GM12801 (cell line): ENCODE data around the gene LDHD.

ENCODE experiments used
- TF ChIP-seq, protein P1 (sequence below): IDR thresholded peaks from one replicate; pipeline ENCODE4 v1.5.1; 2011; ENCODE audit warnings: control low read depth; ENCODE audit not compliant: insufficient read length; ENCODE audit errors: extremely low read depth

Gene LDHD

DNA sequence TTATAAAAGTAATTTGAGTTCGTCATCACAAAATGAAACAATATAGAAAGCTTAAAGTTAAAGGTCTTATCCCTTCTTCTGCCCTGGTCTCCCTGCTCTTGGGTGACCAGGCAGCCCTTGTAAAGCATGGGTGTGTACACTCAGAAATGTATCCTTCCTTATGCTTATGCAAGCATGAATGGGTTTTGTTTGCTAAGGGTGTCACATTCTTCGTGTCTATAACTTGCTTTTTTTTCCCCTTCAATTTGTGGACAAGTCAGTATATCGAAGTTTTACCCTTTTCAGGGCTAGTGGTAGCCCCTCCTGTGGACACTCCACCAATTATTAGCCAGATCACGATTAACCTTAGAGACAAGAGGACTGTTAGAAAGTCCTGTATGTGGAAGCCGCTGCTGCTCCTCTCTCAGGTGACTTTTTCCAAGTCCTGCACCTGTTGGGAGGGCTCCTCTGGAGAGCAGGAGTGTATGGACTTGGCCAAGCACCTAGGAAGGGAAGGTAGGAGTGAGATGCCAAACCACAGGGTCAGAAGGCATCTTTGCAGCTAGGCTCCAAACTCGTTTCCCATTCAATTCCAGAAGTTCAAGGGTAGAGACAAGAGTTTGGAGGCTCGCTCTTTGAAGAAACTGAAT lies 50.9 kb downstream of the LDHD start:
- TF ChIP-seq, protein P1, sequence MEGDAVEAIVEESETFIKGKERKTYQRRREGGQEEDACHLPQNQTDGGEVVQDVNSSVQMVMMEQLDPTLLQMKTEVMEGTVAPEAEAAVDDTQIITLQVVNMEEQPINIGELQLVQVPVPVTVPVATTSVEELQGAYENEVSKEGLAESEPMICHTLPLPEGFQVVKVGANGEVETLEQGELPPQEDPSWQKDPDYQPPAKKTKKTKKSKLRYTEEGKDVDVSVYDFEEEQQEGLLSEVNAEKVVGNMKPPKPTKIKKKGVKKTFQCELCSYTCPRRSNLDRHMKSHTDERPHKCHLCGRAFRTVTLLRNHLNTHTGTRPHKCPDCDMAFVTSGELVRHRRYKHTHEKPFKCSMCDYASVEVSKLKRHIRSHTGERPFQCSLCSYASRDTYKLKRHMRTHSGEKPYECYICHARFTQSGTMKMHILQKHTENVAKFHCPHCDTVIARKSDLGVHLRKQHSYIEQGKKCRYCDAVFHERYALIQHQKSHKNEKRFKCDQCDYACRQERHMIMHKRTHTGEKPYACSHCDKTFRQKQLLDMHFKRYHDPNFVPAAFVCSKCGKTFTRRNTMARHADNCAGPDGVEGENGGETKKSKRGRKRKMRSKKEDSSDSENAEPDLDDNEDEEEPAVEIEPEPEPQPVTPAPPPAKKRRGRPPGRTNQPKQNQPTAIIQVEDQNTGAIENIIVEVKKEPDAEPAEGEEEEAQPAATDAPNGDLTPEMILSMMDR = no peak

DNA sequence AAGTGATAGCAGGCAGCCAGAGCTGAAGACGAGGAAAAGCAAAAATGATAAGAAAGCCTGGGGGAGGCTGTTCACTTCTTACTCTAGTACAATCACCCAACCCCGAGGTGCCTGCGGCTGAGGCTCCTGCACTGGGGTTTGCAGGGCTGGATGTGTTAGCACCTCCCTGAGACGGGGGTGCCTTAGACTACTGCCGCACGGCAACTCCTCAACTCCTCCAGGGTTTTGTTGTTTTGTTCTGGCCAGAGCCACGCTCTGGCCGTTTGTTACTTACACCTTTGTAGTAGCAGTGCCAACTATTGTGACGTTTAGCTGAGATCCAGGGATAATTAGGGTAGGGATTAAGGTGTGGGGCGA lies 51.5 kb downstream of the LDHD start:
- TF ChIP-seq, protein P1 = no peak

DNA sequence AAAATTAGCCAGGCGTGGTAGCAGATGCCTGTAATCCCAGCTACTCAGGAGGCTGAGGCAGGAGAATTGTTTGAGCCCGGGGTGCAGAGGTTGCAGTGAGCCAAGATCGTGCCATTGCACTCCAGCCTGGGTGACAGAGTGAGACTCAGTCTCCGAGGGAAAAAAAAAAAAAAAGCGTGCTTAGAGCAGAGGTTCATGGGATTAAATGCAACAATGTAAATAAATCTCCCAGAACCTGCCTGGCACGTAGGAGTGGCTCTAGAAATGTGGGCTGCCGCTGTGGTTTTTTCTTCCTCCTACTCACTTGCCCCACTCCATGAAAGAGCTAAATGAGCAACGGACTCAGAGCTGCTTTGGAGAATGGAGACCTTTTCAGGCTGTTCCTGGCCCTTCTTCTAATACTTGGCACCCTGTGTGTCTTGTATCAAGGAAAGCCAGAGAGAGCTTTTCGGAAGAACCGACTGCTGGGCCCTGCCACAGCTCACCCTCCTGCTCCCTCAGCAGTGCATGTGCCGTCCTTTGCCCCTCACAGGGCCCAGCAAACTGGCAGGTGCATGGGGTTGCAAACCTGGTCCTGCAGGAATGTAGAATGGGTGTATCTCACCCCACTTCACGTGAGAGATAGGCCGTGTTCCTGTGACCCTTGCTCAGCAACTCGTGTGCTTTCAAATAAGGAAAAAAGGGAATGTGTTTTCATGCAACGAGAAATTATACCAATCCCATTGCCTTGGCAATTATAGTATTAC lies 52.0 kb downstream of the LDHD start:
- TF ChIP-seq, protein P1 = no peak

DNA sequence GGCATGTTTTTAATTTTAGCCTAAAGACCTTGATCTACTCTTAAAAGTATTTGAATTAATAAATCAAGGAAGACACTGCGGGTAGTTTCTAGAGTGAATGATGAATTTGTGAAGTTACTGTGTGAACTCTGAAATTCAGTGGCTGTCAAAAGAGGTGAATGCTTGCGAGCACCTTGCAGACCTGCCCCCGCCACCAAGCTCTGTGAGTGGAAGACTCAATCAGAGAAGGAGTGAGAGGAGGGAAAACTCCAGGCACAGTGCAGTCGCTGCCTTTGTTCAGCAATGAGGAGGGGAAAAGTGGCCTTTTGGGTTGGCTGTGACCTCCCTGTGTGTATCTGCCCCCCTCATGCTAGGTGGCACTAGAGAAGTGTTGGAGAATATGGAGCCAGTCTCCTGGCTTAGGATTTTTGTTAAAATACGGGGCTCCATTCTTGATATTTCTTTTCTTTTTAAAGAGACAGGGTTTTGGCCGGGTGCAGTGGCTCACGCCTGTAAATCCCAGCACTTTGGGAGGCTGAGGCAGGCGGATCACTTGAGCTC lies 53.0 kb downstream of the LDHD start:
- TF ChIP-seq, protein P1 = no peak

DNA sequence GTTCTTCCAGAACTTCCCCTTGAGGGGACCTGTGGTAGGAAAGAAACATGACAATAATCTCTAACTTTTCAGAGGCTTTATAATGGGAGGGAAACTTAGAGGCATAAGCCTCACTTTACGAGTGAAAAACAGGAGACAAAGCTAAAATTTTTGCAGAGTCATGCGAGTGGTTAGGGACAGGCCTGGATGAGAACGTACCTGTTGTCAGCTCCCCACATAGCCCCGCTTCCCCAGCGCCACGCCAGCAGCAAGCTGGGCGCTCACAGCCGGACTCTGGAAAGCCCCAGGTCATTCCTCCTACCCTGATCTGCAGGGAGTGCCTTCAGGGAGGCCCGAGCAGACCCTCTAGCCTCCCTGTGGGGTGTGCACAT lies 53.6 kb downstream of the LDHD start:
- TF ChIP-seq, protein P1 = no peak

DNA sequence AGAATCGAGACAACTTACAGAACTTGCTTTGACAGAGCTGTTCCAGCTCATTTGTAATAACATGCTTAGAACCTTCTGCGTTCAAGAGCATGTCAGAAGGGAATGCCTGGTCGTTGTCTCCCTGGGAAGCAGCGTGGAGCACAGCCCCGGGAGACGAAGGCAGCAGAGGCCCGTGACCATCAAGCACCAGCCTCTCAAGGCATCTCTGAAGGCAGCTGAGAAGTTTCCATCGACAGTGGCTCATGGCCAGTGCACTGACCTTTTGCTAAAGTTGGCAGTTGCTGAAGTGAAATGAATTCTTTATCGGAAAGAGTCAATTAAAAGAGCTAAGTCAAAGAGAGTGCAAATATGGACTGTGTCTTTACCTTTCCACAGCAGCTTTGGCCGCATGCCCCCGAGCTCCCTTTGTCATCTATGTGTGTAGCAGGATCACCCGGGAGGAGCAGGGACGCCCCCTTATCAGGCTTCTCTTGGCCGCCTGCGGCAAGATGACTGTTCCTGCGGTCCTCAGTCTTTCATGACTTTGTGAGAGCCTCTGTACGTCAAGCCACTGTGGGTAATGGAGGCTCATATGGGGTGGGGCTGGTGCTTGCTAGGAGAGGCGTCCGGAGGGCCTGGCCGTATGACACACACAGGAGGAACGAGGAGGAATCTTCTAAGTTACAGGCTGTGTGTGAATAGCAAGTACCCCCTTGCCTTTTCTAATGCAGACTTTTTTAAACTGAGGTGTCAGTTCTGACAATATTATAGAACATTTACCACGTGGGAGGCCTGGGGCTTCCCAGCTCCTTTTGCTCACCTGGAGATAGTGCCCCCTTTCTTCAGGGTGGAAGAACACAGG lies 54.2 kb downstream of the LDHD start:
- TF ChIP-seq, protein P1 = no peak
